Peyer's patch (tissue), 4 donors: ENCODE measurements around the gene LOXHD1. TPM values are rescaled to one million over a fixed set of nuclear protein-coding genes. Genes with fewer than 3 reads are reported as not detected.

Experiments used
- DNase-seq, 3 donors: peaks; one replicate each; pipeline ENCODE4 v3.0.0-alpha.2; 2017 to 2019
- H3K27ac ChIP-seq, 4 donors: fragments of 200-600 bp; sonication (generic); one replicate each; pipeline ENCODE4 v1.5.1; 2016 to 2019
- H3K27me3 ChIP-seq, 2 donors: fragments of 200-600 bp; sonication (generic); one replicate each; pipeline ENCODE4 v1.5.1; 2019
- H3K36me3 ChIP-seq, 3 donors: fragments of 200-600 bp; sonication (generic); one replicate each; pipeline ENCODE4 v1.5.1; 2016 to 2019
- H3K4me1 ChIP-seq, 4 donors: fragments of 200-600 bp; sonication (generic); one replicate each; pipeline ENCODE4 v1.5.1; 2016 to 2019
- H3K4me3 ChIP-seq, 4 donors: fragments of 200-600 bp; sonication (generic); 1 replicate in 3 of 4; 2 replicates in 1 of 4; pipeline ENCODE4 v1.5.1; 2016 to 2019; ENCODE audit warnings: mild to moderate bottlenecking in 1 of 4
- H3K9me3 ChIP-seq, 4 donors: fragments of 200-600 bp; sonication (generic); one replicate each; pipeline ENCODE4 v1.5.1; 2016 to 2019; ENCODE audit warnings: mild to moderate bottlenecking in 1 of 4
- POLR2A ChIP-seq, 2 donors: fragments of 450-650 bp; IDR thresholded peaks; one replicate each; pipeline ENCODE4 v1.5.1; 2017; ENCODE audit warnings: antibody characterized with exemption in 2 of 2, mild to moderate bottlenecking in 2 of 2, moderate library complexity in 2 of 2
- total RNA-seq, 4 donors: library from RNA; depleted of rRNA; stranded (reverse); fragments of >200 nt; gene quantifications; one replicate each; pipeline ENCODE4 v1.1.0, GENCODE V29; 2016
- TF ChIP-seq, protein P1 (sequence below), 6 experiments: fragments of 450-650 bp in 4 of 6; fragments of 200-600 bp in 2 of 6; sonication (generic) in 1 of 6; IDR thresholded peaks; one replicate each; pipeline ENCODE4 v1.5.1; 2017 to 2019; ENCODE audit warnings: antibody characterized with exemption in 6 of 6, mild to moderate bottlenecking in 3 of 6, moderate library complexity in 1 of 6

LOXHD1 gene
- total RNA-seq, 4 donors from 2014 or later: 0.19 to 0.83 TPM; not detected in 2

DNA sequence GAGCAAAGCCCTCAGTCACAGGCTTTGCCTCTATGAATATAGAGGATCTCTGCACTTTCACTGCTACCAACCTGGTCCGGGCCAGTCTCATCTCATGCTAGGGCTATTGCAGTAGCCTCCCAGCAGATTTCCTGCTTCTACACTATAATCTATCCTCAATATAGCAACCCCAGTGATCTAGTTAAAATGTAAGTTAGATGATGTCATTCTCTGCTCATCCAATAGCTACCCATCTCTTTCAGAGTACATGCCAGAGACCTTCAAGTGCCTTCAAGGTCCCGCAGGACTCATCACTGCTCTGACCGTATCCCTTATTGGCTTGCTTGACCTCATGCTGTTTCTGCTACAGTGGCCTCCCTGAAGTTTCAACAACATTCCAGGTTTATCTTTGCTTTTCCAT, 186.3 kb downstream of the LOXHD1 start:
- H3K4me3 ChIP-seq: no peak overlapping the region
- H3K27ac ChIP-seq: no peak overlapping the region
- TF ChIP-seq POLR2A (IDR thresholded peaks at IDR 0.05): no peak
- TF ChIP-seq, protein P1, sequence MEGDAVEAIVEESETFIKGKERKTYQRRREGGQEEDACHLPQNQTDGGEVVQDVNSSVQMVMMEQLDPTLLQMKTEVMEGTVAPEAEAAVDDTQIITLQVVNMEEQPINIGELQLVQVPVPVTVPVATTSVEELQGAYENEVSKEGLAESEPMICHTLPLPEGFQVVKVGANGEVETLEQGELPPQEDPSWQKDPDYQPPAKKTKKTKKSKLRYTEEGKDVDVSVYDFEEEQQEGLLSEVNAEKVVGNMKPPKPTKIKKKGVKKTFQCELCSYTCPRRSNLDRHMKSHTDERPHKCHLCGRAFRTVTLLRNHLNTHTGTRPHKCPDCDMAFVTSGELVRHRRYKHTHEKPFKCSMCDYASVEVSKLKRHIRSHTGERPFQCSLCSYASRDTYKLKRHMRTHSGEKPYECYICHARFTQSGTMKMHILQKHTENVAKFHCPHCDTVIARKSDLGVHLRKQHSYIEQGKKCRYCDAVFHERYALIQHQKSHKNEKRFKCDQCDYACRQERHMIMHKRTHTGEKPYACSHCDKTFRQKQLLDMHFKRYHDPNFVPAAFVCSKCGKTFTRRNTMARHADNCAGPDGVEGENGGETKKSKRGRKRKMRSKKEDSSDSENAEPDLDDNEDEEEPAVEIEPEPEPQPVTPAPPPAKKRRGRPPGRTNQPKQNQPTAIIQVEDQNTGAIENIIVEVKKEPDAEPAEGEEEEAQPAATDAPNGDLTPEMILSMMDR (IDR thresholded peaks at IDR 0.05): no peak
- no peaks in the 10 kb centered on the region for H3K27me3 ChIP-seq
- no peak for DNase-seq
- H3K9me3 ChIP-seq: no peaks in the 10 kb centered on the region
- no peaks in the 10 kb centered on the region for H3K4me1 ChIP-seq
- H3K36me3 ChIP-seq: no peaks in the 10 kb centered on the region

DNA sequence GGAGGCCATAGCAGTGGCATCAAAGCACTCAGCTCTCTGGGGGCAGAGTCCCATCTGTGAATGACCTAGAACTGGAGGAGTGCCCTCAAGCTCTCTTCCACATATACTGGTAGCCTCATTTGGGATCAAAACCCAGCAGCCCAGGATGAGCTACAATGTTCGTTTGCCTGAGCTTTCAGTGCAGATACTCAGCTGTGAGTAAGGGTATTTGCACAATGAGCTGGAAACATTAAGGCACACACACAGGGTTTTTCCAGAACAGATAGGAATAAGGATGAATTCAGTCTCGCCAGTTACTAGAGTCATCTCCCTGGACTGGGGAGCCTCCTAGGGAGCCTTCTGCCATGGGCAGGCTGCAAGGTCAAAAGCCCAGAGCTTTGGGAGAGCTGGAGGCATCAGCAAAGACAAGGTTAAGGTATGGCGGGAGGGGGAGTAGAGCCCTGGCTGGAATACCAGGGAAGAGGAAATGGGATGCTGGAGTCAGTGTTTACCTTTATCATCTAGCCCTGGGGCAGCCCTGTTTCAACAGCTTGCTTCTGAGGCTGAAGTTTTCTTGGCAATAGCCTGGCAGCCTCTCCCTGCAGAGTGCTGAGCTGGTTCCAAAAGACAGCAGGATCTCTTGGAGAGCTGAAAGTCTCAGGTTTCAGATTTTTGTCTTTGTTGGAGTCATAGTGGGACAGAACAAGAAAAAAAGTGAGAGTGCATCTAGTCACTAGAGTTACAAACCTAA, 187.7 kb downstream of the LOXHD1 start:
- Histone ChIP-seq H3K4me3 (no peak overlapping the region), H3K36me3 (no peaks in the 10 kb centered on the region), H3K9me3 (no peaks in the 10 kb centered on the region), H3K27ac (no peak overlapping the region), H3K4me1 (no peaks in the 10 kb centered on the region), H3K27me3 (no peaks in the 10 kb centered on the region)
- TF ChIP-seq, protein P1 (IDR thresholded peaks at IDR 0.05): no peak
- TF ChIP-seq POLR2A (IDR thresholded peaks at IDR 0.05): no peak
- no peak for DNase-seq

DNA sequence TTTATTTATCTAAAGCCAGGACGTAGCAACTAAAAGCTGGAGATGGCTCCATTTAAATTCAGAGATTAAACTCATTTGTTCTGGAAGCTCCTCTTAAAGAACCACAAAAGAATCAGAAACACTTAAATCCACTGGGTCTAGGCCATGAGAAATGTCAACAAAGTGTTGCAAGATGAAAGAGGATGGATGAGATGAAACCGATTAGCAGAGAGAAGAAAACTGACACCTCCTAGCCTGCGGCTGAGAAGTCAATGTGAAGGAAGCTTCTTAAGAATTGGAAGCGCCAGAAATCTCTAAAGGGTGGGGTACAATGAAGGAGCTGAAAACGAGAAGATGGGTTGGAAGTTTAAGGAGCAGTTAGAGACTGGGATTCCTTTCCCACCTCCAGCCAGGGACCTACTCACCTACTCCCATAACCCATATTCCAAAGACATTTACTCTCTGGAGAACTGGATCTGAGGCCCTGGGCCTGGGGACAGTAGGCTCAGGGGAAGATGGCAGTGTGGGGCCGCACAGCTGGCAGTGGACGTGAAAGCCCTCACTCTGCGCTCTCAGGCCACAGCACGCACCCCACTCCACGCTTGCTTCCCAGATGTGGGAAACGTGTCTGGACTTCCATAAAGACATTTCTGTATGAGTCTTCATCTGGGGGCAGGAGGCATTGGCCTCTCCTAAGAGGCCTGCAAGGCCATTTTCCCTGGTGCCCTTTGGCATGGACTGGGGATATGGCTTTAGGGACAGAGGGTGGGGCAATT, 188.4 kb downstream of the LOXHD1 start:
- Histone ChIP-seq H3K4me3 (no peak overlapping the region), H3K9me3 (no peaks in the 10 kb centered on the region), H3K4me1 (no peaks in the 10 kb centered on the region), H3K27ac (no peak overlapping the region), H3K27me3 (no peaks in the 10 kb centered on the region), H3K36me3 (no peaks in the 10 kb centered on the region)
- no peak for DNase-seq
- TF ChIP-seq, protein P1 (IDR thresholded peaks at IDR 0.05): no peak
- no peak for TF ChIP-seq POLR2A (IDR thresholded peaks at IDR 0.05)

DNA sequence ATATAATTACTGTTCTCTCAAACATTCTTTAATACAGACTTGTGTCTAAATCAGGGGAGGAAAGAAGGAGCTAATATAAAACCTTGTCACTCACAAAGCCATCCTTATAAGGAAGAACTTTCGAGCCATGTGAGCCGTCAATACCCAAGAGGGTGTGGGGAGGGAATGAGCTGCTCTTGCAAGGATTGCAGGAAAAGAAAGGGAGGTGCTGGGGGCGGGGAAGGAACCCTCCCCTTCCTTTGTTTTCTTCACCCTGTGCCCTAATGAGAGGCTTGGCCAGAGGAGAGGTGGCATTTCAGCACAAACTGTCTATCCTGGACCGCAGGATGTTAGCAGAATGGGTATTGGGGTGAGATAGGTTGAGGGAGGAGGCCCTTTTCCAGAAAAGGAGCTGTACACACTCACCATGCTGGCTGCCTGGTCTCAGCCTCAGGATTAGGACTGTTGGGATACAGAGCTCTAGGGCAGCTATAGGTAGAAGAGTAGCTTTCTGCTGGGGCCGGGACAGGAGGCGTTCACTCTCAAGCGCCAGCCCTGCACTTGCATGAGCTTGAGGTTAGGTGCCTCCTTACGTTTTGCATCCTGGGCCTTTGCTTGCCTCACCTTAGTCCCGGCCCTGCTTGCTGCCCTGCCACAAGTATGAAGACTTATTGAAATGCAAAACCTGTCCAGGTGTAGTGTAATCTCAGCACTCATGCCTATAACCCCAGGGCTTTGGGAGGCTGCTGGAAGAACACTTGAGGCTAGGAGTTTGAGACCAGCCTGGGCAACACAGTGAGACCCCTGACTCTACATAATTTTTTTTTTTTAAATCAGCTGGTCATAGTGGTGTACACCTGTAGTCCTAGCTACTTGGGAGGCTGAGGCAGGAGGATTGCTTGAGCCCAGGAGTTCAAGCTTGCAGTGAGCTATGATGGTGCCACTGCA, 190.5 kb downstream of the LOXHD1 start:
- Histone ChIP-seq H3K9me3 (no peaks in the 10 kb centered on the region), H3K36me3 (no peaks in the 10 kb centered on the region), H3K4me3 (no peak overlapping the region), H3K27ac (no peak overlapping the region), H3K4me1 (no peaks in the 10 kb centered on the region), H3K27me3 (no peaks in the 10 kb centered on the region)
- TF ChIP-seq, protein P1 (IDR thresholded peaks at IDR 0.05): no peak
- TF ChIP-seq POLR2A (IDR thresholded peaks at IDR 0.05): no peak
- DNase-seq: no peak

DNA sequence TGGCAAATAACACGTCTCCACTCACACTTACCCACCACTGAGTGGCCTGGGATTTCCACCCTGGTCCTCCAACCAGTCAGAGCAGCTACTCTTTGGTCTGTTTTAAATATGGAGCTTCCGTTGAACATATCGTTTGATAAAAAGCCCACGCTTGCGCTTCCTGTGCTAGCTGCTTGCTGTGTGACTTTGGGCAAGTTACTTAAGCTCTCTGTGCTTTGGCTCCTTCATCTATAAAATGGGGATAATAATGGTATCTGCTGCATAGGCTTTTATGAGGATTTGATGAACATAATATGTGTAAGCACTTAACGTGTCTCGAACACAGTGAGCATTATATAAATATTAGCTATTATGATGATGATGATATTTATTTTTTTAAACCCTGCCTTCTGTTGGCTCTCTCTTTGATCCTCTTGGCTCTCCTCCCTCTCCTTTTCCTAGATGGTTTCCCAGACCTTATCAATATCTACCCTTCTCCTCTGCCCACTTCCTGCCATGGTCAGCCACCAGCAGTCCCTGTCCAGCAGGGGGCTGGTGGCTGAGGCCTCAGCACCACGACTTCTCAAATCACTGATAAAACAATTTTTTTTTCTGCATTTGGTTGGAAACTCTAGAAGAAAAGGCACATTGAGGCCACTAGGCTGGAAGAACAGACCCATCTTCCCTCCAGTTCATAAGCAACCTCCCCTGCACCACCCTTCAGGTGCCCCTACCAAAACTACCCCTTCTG, 191.9 kb downstream of the LOXHD1 start:
- H3K4me3 ChIP-seq: no peak overlapping the region

More for the DNA sequence above, 191.9 kb downstream of the LOXHD1 start:
- TF ChIP-seq POLR2A (IDR thresholded peaks at IDR 0.05): no peak
- TF ChIP-seq, protein P1 (IDR thresholded peaks at IDR 0.05): no peak
- Histone ChIP-seq H3K36me3 (no peaks in the 10 kb centered on the region), H3K27ac (no peak overlapping the region), H3K9me3 (no peaks in the 10 kb centered on the region), H3K4me1 (no peaks in the 10 kb centered on the region), H3K27me3 (no peaks in the 10 kb centered on the region)
- no peak for DNase-seq
